ENCODE measurements around the gene RASL12. TPM values are rescaled to one million over a fixed set of nuclear protein-coding genes. Genes with fewer than 3 reads are reported as not detected.
"Not testable (repeated sequence)": the region's sequence is repeated elsewhere in the genome, so short reads cannot be mapped to it uniquely, and the experiment has no call there.

RASL12 gene
- total RNA-seq, 1 donor from 2014 or later: 85.7 TPM

DNA sequence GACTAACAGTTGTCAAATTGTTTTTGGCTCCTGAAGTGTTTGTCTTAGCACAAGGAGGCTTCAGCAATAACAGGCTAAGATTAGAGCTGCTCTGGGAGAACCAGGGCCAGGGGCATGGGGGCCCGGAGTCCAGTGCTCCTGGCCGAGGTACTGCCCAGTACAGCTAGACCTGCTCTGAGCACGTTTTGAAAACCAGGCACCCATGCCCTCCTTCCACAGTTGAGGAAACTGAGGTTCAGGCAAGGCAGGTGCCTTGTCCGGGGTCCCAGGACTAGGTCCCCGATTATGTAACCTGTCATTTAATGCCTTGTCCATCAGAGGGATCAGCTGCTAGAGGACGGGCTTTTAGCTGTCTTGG lies 27.9 kb upstream of the RASL12 start:
- intact Hi-C loops (cut with DNase I): no loop called here
- Histone ChIP-seq H3K4me1 (peaks cover 15% of the 10 kb centered on the region), H3K36me3 (peaks cover 0 to 12% of the 10 kb centered on the region in 2 donors), H3K4me3 (no peak overlapping the region), H3K27ac (no peak overlapping the region), H3K27me3 (no peaks in the 10 kb centered on the region), H3K9me3 (no peaks in the 10 kb centered on the region)
- DNase-seq (ENCODE audit: extremely low spot score in 2 of 2): peak in 1 of 2 donors; percentile 58
- TF ChIP-seq POLR2A (IDR thresholded peaks at IDR 0.05): no peak
- no peak for TF ChIP-seq POLR2AphosphoS5 (IDR thresholded peaks at IDR 0.05; ENCODE audit: insufficient read depth in 1 of 2, low read depth in 1 of 2)
- TF ChIP-seq, protein P1, sequence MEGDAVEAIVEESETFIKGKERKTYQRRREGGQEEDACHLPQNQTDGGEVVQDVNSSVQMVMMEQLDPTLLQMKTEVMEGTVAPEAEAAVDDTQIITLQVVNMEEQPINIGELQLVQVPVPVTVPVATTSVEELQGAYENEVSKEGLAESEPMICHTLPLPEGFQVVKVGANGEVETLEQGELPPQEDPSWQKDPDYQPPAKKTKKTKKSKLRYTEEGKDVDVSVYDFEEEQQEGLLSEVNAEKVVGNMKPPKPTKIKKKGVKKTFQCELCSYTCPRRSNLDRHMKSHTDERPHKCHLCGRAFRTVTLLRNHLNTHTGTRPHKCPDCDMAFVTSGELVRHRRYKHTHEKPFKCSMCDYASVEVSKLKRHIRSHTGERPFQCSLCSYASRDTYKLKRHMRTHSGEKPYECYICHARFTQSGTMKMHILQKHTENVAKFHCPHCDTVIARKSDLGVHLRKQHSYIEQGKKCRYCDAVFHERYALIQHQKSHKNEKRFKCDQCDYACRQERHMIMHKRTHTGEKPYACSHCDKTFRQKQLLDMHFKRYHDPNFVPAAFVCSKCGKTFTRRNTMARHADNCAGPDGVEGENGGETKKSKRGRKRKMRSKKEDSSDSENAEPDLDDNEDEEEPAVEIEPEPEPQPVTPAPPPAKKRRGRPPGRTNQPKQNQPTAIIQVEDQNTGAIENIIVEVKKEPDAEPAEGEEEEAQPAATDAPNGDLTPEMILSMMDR (IDR thresholded peaks at IDR 0.05): no peak

DNA sequence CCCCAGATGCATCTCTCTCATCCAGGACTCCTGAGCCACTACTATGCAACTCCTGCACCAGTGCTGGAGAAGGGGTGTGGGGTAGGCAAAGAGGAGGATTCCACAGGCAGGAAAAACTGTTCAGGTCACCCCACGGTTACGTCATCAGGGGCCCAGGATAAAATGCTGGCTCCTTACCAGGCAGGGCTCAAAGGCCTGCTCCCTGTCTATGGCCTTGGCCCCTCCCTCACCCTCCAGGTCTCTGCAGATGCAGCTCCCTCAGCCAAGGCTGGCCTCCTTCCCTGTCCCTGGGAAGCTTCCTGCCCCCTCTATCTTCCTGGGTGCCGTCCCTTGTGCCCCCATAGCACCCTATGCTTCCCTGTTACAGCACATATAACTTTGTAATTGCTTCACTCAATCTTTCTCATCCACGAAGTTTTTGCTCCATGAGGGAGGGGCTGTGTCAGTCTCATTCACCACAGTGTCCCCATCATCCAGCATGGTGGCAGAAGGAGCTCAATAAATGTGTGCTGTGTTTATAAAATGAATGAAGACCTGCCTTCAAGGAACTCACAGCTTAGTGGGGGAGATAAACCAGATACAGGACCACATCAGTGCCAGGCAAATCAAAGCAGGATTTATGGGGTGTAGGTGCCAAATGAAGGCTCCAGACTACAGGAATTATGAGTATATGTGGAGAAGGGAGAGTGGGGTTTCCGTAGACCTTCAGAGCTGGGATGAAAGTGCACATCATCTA lies 27.4 kb upstream of the RASL12 start:
- DNase-seq (ENCODE audit: extremely low spot score in 2 of 2): peak in 1 of 2 donors; percentile 74

DNA sequence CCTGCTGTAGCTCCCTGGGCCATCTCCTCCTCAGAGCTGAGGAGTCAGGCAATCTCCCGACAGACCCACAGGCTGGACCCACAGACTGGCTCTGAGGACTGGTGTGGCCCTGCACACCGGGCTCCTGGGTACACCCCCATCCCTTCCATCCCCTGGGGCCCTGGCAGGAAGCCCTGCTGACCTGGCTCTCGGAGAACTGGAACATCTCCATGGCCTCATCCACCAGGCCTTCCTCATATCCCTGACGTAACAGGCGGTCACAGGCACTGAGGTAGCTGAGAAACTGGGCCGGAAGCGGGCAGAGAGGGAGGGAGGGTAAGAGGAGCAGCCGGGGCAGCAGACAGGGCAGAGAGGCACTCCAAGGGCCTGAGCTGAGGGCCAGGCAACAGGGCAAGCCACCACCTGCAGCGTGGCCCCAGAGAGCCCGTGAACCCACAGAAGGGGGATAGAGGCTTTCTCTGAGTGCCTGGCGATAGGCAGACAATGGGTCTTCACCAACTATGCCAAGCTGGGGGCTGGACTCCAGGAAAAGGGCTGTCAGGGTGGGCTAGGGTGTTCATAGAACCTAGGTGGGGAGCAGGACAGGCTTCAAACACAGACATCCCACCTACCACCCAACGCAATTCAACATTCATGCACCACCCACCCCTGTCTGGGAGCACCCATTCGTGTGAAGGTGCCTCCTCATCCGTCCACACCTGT lies 26.7 kb upstream of the RASL12 start:
- peak in 1 of 2 donors; percentile 69 for DNase-seq (ENCODE audit: extremely low spot score in 2 of 2)
- H3K36me3 ChIP-seq: peaks cover 0 to 8% of the 10 kb centered on the region in 2 donors
- no peak overlapping the region for H3K27ac ChIP-seq
- intact Hi-C loops (cut with DNase I): no loop called here
- peaks cover 14% of the 10 kb centered on the region for H3K4me1 ChIP-seq
- H3K27me3 ChIP-seq: no peaks in the 10 kb centered on the region
- TF ChIP-seq, protein P1 (IDR thresholded peaks at IDR 0.05): no peak
- TF ChIP-seq POLR2A (IDR thresholded peaks at IDR 0.05) (no peak), POLR2AphosphoS5 (IDR thresholded peaks at IDR 0.05; ENCODE audit: insufficient read depth in 1 of 2, low read depth in 1 of 2) (no peak)
- no peaks in the 10 kb centered on the region for H3K9me3 ChIP-seq
- no peak overlapping the region for H3K4me3 ChIP-seq

More for the DNA sequence above, 27.4 kb upstream of the RASL12 start:
- H3K36me3 ChIP-seq: peaks cover 0 to 12% of the 10 kb centered on the region in 2 donors
- no peak overlapping the region for H3K27ac ChIP-seq
- H3K9me3 ChIP-seq: no peaks in the 10 kb centered on the region
- TF ChIP-seq POLR2A (IDR thresholded peaks at IDR 0.05) (no peak), POLR2AphosphoS5 (IDR thresholded peaks at IDR 0.05; ENCODE audit: insufficient read depth in 1 of 2, low read depth in 1 of 2) (no peak)
- TF ChIP-seq, protein P1 (IDR thresholded peaks at IDR 0.05): no peak
- peaks cover 12% of the 10 kb centered on the region for H3K4me1 ChIP-seq
- H3K27me3 ChIP-seq: no peaks in the 10 kb centered on the region
- no peak overlapping the region for H3K4me3 ChIP-seq
- intact Hi-C loops (cut with DNase I): no loop called here

- intact Hi-C loops (cut with DNase I); H3K4me3 ChIP-seq; H3K36me3 ChIP-seq; H3K9me3 ChIP-seq; H3K27me3 ChIP-seq; H3K27ac ChIP-seq: not testable (repeated sequence)
- peak in 1 of 2 donors; percentile 65 for DNase-seq (ENCODE audit: extremely low spot score in 2 of 2)
- peaks cover 20% of the 10 kb centered on the region for H3K4me1 ChIP-seq
Observed at GRCh38 chr15:65093793-65094170, 26.0 kb upstream of the RASL12 start.

- intact Hi-C loops (cut with DNase I): no loop called here
- peaks cover 27% of the 10 kb centered on the region for H3K4me1 ChIP-seq
- TF ChIP-seq POLR2AphosphoS5 (IDR thresholded peaks at IDR 0.05; ENCODE audit: insufficient read depth in 1 of 2, low read depth in 1 of 2) (no peak), POLR2A (IDR thresholded peaks at IDR 0.05) (no peak)
- TF ChIP-seq, protein P1 (IDR thresholded peaks at IDR 0.05): no peak
- H3K36me3 ChIP-seq: no peaks in the 10 kb centered on the region
- H3K27me3 ChIP-seq: no peaks in the 10 kb centered on the region
- no peak overlapping the region for H3K4me3 ChIP-seq
- peak in 1 of 2 donors; percentile 82 for DNase-seq (ENCODE audit: extremely low spot score in 2 of 2)
- no peak overlapping the region for H3K27ac ChIP-seq
- H3K9me3 ChIP-seq: no peaks in the 10 kb centered on the region
Observed at GRCh38 chr15:65092911-65093792, 25.4 kb upstream of the RASL12 start.
